Vagina (tissue), 2 donors: ENCODE measurements around the gene SMYD1. TPM values are rescaled to one million over a fixed set of nuclear protein-coding genes. Genes with fewer than 3 reads are reported as not detected.

Experiments
- DNase-seq, 2 donors: peaks; one replicate each; pipeline ENCODE4 v3.0.0-alpha.2; 2017; ENCODE audit errors: extremely low spot score in 2 of 2
- H3K27ac ChIP-seq: fragments of 200-600 bp; sonication (generic); one replicate; pipeline ENCODE4 v1.5.1; 2019
- H3K27me3 ChIP-seq: fragments of 200-600 bp; sonication (generic); one replicate; pipeline ENCODE4 v1.5.1; 2019
- H3K36me3 ChIP-seq, 2 donors: fragments of 200-600 bp; sonication (generic); one replicate each; pipeline ENCODE4 v1.5.1; 2017 to 2019
- H3K4me1 ChIP-seq: fragments of 200-600 bp; sonication (generic); one replicate; pipeline ENCODE4 v1.5.1; 2019
- H3K4me3 ChIP-seq, 2 donors: fragments of 200-600 bp; sonication (generic); 1 replicate in 1 of 2; 2 replicates in 1 of 2; pipeline ENCODE4 v1.5.1; 2016 to 2019
- H3K9me3 ChIP-seq: fragments of 200-600 bp; sonication (generic); one replicate; pipeline ENCODE4 v1.5.1; 2019
- CTCF ChIP-seq, 3 experiments: fragments of 450-650 bp in 2 of 3; fragments of 200-600 bp in 1 of 3; sonication (generic) in 1 of 3; IDR thresholded peaks; one replicate each; pipeline ENCODE4 v1.5.1; 2017 to 2019; ENCODE audit warnings: antibody characterized with exemption in 3 of 3, mild to moderate bottlenecking in 2 of 3, moderate library complexity in 2 of 3
- POLR2A ChIP-seq, 2 donors: fragments of 450-650 bp; IDR thresholded peaks; one replicate each; pipeline ENCODE4 v1.6.1; 2017; ENCODE audit warnings: antibody characterized with exemption in 2 of 2, mild to moderate bottlenecking in 2 of 2, moderate library complexity in 2 of 2
- POLR2AphosphoS5 ChIP-seq, 2 donors: sonication (generic); formaldehyde crosslinking; IDR thresholded peaks; one replicate each; pipeline ENCODE4 v1.9.0; 2017; ENCODE audit warnings: antibody characterized with exemption in 2 of 2, mild to moderate bottlenecking in 2 of 2, low read depth in 1 of 2; ENCODE audit not compliant: insufficient read depth in 1 of 2
- intact Hi-C: fragments of 100-400 bp; cut with DNase I; formaldehyde crosslinking; loops from one replicate; pipeline ENCODE4 v1.15.1; 2023
- total RNA-seq: library from RNA; depleted of rRNA; stranded (reverse); fragments of >200 nt; gene quantifications from one replicate; pipeline ENCODE4 v1.2.3, GENCODE V29; 2016

SMYD1 gene
- total RNA-seq, 1 donor from 2014 or later, result not detected

- no peaks in the 10 kb centered on the region for H3K4me1 ChIP-seq
Measured at GRCh38 chr2:88071365-88071764, 3.7 kb downstream of the SMYD1 start.

GRCh38 chr2:88074150-88074549, 6.5 kb downstream of the SMYD1 start:
- DNase-seq, result peak in 1 of 2 donors; percentile 11
- Histone ChIP-seq H3K36me3 (no peaks in the 10 kb centered on the region), H3K27me3 (no peaks in the 10 kb centered on the region), H3K4me1 (no peaks in the 10 kb centered on the region), H3K4me3 (no peak overlapping the region), H3K27ac (no peak overlapping the region), H3K9me3 (no peaks in the 10 kb centered on the region)
- TF ChIP-seq POLR2AphosphoS5 (IDR thresholded peaks at IDR 0.05; ENCODE audit: insufficient read depth in 1 of 2, low read depth in 1 of 2) (no peak), CTCF (IDR thresholded peaks at IDR 0.05) (no peak), POLR2A (IDR thresholded peaks at IDR 0.05) (no peak)
- intact Hi-C loops, result no loop called here

More at GRCh38 chr2:88071365-88071764, 3.7 kb downstream of the SMYD1 start:
- intact Hi-C loops, result no loop called here
- Histone ChIP-seq H3K27ac (no peak overlapping the region), H3K4me3 (no peak overlapping the region), H3K36me3 (no peaks in the 10 kb centered on the region), H3K9me3 (no peaks in the 10 kb centered on the region), H3K27me3 (no peaks in the 10 kb centered on the region)
- no peak for DNase-seq
- TF ChIP-seq POLR2AphosphoS5 (IDR thresholded peaks at IDR 0.05; ENCODE audit: insufficient read depth in 1 of 2, low read depth in 1 of 2), result no peak
- TF ChIP-seq CTCF (IDR thresholded peaks at IDR 0.05), result no peak
- TF ChIP-seq POLR2A (IDR thresholded peaks at IDR 0.05), result no peak

GRCh38 chr2:88074854-88075292, 7.2 kb downstream of the SMYD1 start:
- DNase-seq, result no peak
- Histone ChIP-seq H3K4me3 (no peak overlapping the region), H3K9me3 (no peaks in the 10 kb centered on the region), H3K27me3 (no peaks in the 10 kb centered on the region), H3K36me3 (no peaks in the 10 kb centered on the region), H3K4me1 (no peaks in the 10 kb centered on the region), H3K27ac (no peak overlapping the region)
- intact Hi-C loops, result no loop called here
- TF ChIP-seq POLR2A (IDR thresholded peaks at IDR 0.05) (no peak), CTCF (IDR thresholded peaks at IDR 0.05) (no peak), POLR2AphosphoS5 (IDR thresholded peaks at IDR 0.05; ENCODE audit: insufficient read depth in 1 of 2, low read depth in 1 of 2) (no peak)

GRCh38 chr2:88077080-88077479, 9.5 kb downstream of the SMYD1 start:
- H3K27ac ChIP-seq, result no peak overlapping the region
- DNase-seq, result no peak
- TF ChIP-seq CTCF (IDR thresholded peaks at IDR 0.05) (no peak), POLR2AphosphoS5 (IDR thresholded peaks at IDR 0.05; ENCODE audit: insufficient read depth in 1 of 2, low read depth in 1 of 2) (no peak), POLR2A (IDR thresholded peaks at IDR 0.05) (no peak)

GRCh38 chr2:88078643-88079172, 11.1 kb downstream of the SMYD1 start:
- no peaks in the 10 kb centered on the region for H3K27me3 ChIP-seq
- H3K4me1 ChIP-seq, result no peaks in the 10 kb centered on the region
- intact Hi-C loops, result no loop called here
- no peaks in the 10 kb centered on the region for H3K9me3 ChIP-seq
- DNase-seq, result no peak
- TF ChIP-seq POLR2A (IDR thresholded peaks at IDR 0.05) (no peak), POLR2AphosphoS5 (IDR thresholded peaks at IDR 0.05; ENCODE audit: insufficient read depth in 1 of 2, low read depth in 1 of 2) (no peak), CTCF (IDR thresholded peaks at IDR 0.05) (no peak)
- H3K4me3 ChIP-seq, result no peak overlapping the region
- no peak overlapping the region for H3K27ac ChIP-seq
- no peaks in the 10 kb centered on the region for H3K36me3 ChIP-seq

More at GRCh38 chr2:88077080-88077479, 9.5 kb downstream of the SMYD1 start:
- H3K36me3 ChIP-seq, result no peaks in the 10 kb centered on the region
- intact Hi-C loops, result no loop called here
- H3K27me3 ChIP-seq, result no peaks in the 10 kb centered on the region
- no peaks in the 10 kb centered on the region for H3K9me3 ChIP-seq
- no peak overlapping the region for H3K4me3 ChIP-seq
- no peaks in the 10 kb centered on the region for H3K4me1 ChIP-seq
